DND-41 (cell line): Measurements from ENCODE around the gene CNOT11.

ENCODE experiments used
- ATAC-seq: fragments of 200-7000 bp; cut with Tn5 transposase; 3 replicates; pipeline ENCODE4 v1.9.1; 2021; ENCODE audit warnings: low read depth; ENCODE audit not compliant: insufficient read depth
- DNase-seq: peaks from one replicate; pipeline ENCODE4 v3.0.0-alpha.2; 2020
- H2AFZ ChIP-seq: 2 replicates; pipeline ENCODE4 v1.6.0; 2012; ENCODE audit warnings: low read depth, low read length
- H3K27ac ChIP-seq: 2 replicates; pipeline ENCODE4 v1.5.1; 2012; ENCODE audit warnings: low read length, inconsistent platforms
- H3K27me3 ChIP-seq: fragments of 200-600 bp; sonication (generic); 2 replicates; pipeline ENCODE4 v1.6.0; 2012; ENCODE audit warnings: low read length, mild to moderate bottlenecking, inconsistent platforms; ENCODE audit not compliant: insufficient read depth, poor library complexity
- H3K36me3 ChIP-seq: 2 replicates; pipeline ENCODE4 v1.5.1; 2012; ENCODE audit warnings: low read length, inconsistent platforms; ENCODE audit not compliant: insufficient read depth
- H3K4me1 ChIP-seq: 2 replicates; pipeline ENCODE4 v1.5.1; 2012; ENCODE audit warnings: mild to moderate bottlenecking, low read length; ENCODE audit not compliant: insufficient read depth
- H3K4me2 ChIP-seq: 2 replicates; pipeline ENCODE4 v1.6.0; 2012; ENCODE audit warnings: mild to moderate bottlenecking, moderate library complexity, low read length, inconsistent platforms; ENCODE audit not compliant: insufficient read depth
- H3K4me3 ChIP-seq, 2 experiments: fragments of 200-600 bp in 1 of 2; shearing (Covaris generic) in 1 of 2; 2 replicates each; pipeline ENCODE4 v1.5.1; 2012 to 2016; ENCODE audit warnings: inconsistent platforms in 2 of 2, low read length in 2 of 2, mild to moderate bottlenecking in 2 of 2, low read depth in 1 of 2, moderate library complexity in 1 of 2
- H3K79me2 ChIP-seq: 2 replicates; pipeline ENCODE4 v1.6.0; 2012; ENCODE audit warnings: low read length, inconsistent platforms; ENCODE audit not compliant: insufficient read depth
- H3K9ac ChIP-seq: 2 replicates; pipeline ENCODE4 v1.6.0; 2012; ENCODE audit warnings: low read depth, mild to moderate bottlenecking, inconsistent platforms, low read length, moderate library complexity
- H3K9me3 ChIP-seq: 2 replicates; pipeline ENCODE4 v1.5.1; 2012; ENCODE audit warnings: low read length, moderate library complexity, mild to moderate bottlenecking, inconsistent platforms; ENCODE audit not compliant: insufficient read depth, severe bottlenecking
- H4K20me1 ChIP-seq: 2 replicates; pipeline ENCODE4 v1.6.0; 2012; ENCODE audit warnings: low read length; ENCODE audit not compliant: insufficient read depth
- EZH2 ChIP-seq: IDR thresholded peaks from 3 replicates; pipeline ENCODE4 v1.6.1; 2012; ENCODE audit warnings: borderline replicate concordance, low read depth, mild to moderate bottlenecking, moderate library complexity, low read length, inconsistent platforms; ENCODE audit not compliant: severe bottlenecking
- TF ChIP-seq, protein P1 (sequence below): IDR thresholded peaks from 2 replicates; pipeline ENCODE4 v1.5.1; 2012; ENCODE audit warnings: borderline replicate concordance, low read length, moderate library complexity, mild to moderate bottlenecking; ENCODE audit not compliant: poor library complexity, severe bottlenecking; ENCODE audit errors: extremely low read depth

Gene CNOT11

DNA sequence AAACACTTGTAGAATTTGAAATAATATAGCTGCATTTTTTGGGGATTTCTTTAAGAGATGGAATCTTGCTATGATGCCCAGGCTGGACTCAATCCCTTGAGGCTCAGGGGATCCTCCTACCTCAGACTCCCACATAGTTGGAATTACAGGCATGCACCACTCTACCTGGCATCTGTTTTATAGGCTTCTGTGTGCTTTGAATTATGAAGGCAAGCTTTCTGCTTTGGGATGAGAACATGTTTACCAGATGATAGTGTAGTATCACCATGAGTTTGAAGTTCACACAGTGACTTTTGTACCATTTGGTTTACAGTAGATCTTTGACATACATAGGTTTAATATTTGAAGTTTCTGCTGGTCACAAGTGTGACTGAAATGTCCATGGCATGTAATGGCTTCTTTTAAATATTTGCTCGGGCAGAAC lies 10.7 kb downstream of the CNOT11 start:
- ATAC-seq = no peak
- no peak overlapping the region for H3K4me2 ChIP-seq
- H3K4me3 ChIP-seq = no peak overlapping the region
- H3K9ac ChIP-seq = no peak overlapping the region
- peaks cover 37% of the 10 kb centered on the region for H3K79me2 ChIP-seq
- H3K9me3 ChIP-seq = no peaks in the 10 kb centered on the region
- no peaks in the 10 kb centered on the region for H3K4me1 ChIP-seq
- H3K27ac ChIP-seq = no peak overlapping the region
- H2AFZ ChIP-seq = no peak overlapping the region
- peaks cover 17% of the 10 kb centered on the region; the same call in 1 of the 2 replicates for H4K20me1 ChIP-seq
- TF ChIP-seq, protein P1, sequence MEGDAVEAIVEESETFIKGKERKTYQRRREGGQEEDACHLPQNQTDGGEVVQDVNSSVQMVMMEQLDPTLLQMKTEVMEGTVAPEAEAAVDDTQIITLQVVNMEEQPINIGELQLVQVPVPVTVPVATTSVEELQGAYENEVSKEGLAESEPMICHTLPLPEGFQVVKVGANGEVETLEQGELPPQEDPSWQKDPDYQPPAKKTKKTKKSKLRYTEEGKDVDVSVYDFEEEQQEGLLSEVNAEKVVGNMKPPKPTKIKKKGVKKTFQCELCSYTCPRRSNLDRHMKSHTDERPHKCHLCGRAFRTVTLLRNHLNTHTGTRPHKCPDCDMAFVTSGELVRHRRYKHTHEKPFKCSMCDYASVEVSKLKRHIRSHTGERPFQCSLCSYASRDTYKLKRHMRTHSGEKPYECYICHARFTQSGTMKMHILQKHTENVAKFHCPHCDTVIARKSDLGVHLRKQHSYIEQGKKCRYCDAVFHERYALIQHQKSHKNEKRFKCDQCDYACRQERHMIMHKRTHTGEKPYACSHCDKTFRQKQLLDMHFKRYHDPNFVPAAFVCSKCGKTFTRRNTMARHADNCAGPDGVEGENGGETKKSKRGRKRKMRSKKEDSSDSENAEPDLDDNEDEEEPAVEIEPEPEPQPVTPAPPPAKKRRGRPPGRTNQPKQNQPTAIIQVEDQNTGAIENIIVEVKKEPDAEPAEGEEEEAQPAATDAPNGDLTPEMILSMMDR = no peak
- TF ChIP-seq EZH2 = no peak
- DNase-seq = no peak
- peaks cover 87% of the 10 kb centered on the region for H3K36me3 ChIP-seq
- H3K27me3 ChIP-seq = no peaks in the 10 kb centered on the region

DNA sequence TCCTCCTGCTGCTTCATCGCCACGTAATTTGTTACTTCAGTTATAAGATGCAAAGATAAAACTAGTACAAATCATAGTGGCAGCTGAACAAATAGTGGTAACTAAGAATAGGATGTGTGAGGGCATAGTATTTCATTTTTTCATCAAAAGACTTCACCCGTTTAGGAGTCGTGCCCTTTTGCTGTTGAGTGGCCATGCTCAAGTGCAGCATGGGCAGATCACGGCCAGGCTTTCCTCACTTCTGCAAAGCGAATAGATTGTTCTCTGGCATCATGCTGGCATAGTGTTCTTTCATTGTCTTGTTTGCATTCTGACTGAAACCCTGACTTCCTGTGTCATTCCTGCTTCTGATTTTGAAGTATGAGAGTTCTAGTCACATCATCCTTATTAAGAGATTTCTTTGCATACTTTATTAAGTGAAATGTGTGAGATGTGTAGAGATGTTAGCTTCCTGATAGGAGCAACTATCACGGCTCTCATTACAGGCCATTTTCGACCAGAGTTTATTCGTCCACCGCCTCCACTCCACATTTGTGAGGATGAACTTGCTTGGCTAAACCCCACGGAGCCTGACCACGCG lies 11.8 kb downstream of the CNOT11 start:
- Histone ChIP-seq H3K4me3 (no peak overlapping the region), H4K20me1 (peaks cover 17% of the 10 kb centered on the region; the same call in 1 of the 2 replicates), H3K79me2 (peaks cover 26% of the 10 kb centered on the region), H3K9ac (no peak overlapping the region), H3K4me2 (no peak overlapping the region), H3K4me1 (no peaks in the 10 kb centered on the region), H3K27ac (no peak overlapping the region), H3K36me3 (peaks cover 86% of the 10 kb centered on the region), H3K9me3 (no peaks in the 10 kb centered on the region), H3K27me3 (no peaks in the 10 kb centered on the region), H2AFZ (no peak overlapping the region)
- DNase-seq (no peak), ATAC-seq (no peak)
- no peak for TF ChIP-seq EZH2
- TF ChIP-seq, protein P1 = no peak

DNA sequence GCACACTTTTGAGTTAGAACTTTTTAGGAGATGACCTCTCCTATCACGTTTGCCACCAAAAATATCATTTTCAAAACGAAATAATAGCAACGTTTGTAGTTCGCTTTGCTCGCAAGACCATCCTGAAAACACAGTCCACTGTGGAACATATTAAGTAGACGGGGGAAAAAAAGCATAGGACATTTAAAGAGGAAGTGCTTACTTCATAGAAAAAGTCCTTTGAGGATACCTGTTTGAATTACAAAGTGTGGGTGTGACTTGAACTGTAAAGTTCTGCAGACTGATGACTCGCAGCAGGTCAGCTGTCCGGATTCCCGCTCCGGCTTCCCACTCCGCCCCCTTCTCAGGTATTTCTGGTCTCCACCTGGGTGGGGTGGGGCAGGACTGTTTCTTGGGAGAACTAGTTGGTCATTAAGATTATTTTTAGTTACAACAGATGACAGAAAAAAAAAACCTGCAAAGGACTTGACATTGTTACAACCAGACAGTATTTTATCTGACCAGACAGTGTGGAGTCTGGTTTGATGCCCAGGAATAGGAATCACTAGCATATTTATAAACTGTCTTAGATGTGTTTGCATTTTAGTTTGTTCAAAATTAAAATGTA lies 13.3 kb downstream of the CNOT11 start:
- Histone ChIP-seq H2AFZ (no peak overlapping the region), H3K4me1 (no peaks in the 10 kb centered on the region), H3K9me3 (no peaks in the 10 kb centered on the region), H3K27ac (no peak overlapping the region), H3K79me2 (peaks cover 15% of the 10 kb centered on the region), H3K4me3 (no peak overlapping the region), H3K9ac (no peak overlapping the region), H4K20me1 (peaks cover 14% of the 10 kb centered on the region; the same call in 1 of the 2 replicates), H3K4me2 (no peak overlapping the region), H3K27me3 (no peaks in the 10 kb centered on the region), H3K36me3 (peaks cover 93% of the 10 kb centered on the region)
- DNase-seq (no peak), ATAC-seq (no peak)
- TF ChIP-seq, protein P1 = no peak
- no peak for TF ChIP-seq EZH2
